GM19238 (cell line): ENCODE results near the gene ARSD.
"Not testable (repeated sequence)": the region's sequence is repeated elsewhere in the genome, so short reads cannot be mapped to it uniquely, and the experiment has no call there.

Experiments used
- DNase-seq: peaks from one replicate; pipeline ENCODE4 v3.0.0; 2011; ENCODE audit warnings: low spot score; ENCODE audit not compliant: insufficient read length

Gene ARSD

DNA sequence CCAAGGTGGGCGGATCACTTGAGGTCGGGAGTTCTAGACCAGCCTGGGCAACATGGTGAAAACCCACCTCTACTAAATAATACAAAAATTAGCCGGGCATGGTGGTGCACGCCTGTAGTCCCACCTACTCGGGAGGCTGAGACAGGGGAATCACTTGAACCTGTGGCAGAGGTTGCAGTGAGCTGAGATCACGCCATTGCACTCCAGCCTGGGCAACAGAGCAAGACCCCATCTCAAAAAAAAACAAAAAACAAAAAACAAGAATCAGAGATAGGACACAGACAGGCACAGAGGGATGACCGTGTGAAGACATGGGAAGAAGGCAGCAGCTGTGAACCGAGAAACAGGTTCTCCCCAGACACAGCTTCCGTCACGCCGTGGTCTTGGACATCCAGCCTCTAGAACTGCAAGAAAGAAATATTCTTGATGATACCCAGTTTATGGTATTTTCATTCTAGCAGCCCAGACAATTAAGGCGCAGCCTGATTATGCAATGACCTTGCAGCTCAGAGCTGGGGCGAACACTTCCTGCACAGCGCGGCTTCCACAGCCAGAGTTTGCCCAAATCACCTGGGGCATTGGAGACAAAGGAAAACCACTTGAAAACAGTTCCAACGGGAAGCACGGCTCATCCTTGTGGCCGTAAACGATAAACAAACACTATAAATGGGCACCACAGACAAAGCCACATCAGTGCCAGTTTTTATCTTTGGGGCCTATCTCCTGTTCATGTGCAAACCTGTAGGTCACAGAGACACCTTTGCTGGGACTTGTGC lies 4.2 kb upstream of the ARSD start:
- DNase-seq: no peak

DNA sequence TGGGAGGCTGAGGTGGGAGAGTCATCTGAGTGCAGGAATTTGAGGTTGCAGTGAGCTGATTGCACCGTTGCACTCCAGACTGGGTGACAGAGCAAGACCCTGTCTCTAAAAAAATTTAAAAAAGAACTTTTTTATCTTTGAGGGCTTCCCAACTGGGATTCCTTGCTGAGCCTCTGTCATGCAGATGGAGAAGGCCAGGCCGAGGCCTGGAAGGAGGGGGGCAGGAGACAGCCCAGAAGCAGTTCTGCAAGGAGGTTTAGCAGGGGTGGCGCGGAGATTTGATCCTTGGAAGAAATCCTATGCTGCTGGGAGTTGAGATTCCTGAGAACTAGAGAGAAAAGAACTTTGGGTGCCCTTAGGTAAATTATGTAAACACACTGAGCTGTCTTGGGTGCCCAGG lies 2.5 kb upstream of the ARSD start:
- no peak for DNase-seq

DNA sequence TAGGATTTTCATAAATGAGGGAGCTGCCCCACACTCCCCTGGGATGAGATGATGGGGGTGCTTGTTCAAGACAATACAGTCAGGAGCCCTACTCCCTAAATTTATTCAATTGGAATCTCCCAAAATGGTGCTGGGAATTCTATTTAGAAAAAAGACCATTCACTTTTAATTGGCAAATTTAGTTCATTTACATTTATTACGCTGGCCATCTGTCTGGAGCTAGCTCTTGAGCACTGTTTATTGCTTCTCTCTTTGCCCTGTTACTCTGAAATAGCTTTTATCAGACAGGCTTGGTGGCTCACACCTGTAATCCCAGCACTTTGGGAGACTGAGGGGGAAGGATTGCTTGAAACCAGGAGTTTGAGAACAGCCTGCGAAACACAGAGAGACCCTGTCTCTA lies 2.0 kb upstream of the ARSD start:
- DNase-seq: no peak

DNA sequence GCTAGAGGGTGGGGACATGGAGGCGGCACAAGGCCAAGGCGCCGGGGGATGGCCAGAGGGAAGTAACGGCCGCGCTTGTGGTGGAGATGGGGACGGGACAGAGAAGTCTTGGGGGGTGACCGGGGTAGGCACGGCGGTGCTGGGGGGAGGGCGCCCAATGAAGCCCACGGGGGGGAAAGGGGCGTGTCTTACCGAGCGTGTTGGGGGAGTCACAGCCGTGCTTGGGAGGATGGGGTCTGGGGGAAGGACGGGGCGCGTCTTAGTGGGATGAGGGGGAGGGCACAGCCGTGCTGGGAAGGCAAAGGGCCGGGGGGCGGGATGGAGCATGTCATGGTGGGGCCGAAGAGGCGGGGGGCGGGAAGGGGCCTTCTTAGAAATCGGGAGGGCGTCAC lies 952 bp downstream of the ARSD start:
- DNase-seq: no peak

DNA sequence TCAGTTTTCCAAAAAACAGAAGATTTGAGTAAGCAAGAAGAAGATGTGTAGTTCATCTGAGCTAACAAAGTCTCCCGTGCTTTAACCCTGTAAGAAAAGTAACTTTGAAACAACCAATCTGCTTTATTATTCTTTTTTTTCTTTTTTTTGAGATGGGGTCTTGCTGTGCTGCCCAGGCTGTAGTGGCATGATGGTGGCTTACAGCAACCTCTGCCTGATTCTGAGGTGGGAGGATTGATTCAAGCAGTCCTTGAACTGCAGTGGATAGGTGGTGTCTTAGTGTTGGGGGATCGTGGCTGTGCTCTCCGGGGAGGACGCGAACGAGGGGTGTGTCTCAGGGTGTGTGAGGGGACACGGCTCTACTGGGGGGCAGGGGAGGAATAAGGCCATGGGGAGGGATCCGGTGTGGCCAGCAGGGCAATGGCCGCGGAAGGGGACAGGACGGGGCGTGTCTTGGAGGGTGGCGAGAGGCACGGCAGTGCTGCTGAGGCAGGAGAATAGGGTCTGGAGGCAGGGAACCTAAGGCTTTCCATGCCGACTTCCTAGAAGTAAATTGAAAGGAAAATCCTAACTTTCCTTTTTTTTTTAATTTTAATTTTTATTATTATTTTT lies 2.4 kb downstream of the ARSD start:
- DNase-seq: no peak

DNA sequence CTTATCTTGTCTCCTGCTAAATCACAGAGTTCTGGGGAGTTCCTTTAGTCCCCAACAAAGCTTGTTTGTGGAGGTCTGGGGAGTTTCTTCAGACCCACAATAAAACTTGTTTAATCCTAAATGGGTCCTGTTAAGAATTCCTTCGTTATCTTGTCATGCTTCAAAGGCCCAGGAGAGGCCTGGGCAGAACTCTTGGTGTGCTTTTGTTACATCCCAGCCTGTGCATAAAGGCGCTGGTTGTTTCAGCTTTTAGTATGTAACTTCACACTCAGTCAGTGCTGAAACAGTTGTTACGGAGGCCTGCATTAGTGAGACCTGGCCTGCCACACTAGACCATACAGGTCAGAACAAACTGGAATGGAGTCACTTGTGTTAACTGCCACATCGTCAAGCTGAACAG lies 2.9 kb downstream of the ARSD start:
- not testable (repeated sequence) for DNase-seq

DNA sequence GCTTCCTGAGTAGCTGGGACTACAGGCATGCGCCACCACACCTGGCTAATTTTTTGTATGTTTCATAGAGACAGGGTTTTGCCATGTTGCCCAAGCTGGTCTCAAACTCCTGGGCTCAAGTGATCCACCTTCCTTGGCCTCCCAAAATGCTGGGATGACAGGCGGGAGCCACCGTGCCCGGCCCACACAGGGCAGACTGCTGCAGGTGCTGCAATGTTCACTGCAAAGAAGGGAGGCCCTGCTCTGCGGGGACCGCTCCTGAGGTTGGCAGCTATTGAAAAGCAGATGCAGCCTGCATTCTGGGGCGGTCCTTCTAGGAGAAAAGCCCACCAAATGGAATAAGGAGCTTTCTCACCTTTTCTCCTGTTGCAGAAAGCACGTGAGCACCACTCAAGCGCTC lies 5.0 kb downstream of the ARSD start:
- DNase-seq: no peak

DNA sequence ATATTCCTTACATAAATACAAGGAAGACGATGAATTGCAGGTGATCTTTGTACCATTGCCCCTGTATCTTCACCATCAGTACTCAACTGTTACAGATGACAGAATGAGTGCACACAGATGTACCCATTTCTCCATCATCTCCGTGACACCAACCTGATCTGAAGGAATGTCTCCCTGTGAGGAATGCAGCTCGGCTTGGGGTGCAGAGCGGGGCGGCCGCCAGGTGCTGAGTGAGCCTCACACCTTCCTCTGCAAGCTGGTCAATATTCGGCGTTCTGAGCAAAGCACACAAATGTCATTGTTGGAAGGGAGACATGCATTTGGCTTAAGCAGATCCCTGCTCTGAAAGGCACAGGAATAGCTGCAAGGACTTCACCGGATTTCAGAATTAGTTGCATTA lies 7.4 kb downstream of the ARSD start:
- no peak for DNase-seq

DNA sequence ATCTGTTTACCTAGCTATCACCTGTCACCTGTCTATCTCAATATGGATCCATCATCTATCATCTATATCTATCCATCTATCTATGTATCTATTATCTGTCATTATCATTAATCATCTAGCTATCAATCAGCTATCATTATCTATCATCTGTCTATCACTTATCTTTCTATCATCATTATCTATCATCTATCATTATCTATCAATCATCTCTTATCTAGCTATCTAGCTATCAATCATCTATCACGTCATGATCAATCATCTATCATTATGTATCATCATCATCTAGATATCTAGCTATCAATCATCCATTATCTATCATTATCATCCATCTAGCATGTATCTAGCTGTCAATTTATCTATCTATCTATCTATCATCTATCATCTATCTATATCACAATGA lies 7.9 kb downstream of the ARSD start:
- no peak for DNase-seq

DNA sequence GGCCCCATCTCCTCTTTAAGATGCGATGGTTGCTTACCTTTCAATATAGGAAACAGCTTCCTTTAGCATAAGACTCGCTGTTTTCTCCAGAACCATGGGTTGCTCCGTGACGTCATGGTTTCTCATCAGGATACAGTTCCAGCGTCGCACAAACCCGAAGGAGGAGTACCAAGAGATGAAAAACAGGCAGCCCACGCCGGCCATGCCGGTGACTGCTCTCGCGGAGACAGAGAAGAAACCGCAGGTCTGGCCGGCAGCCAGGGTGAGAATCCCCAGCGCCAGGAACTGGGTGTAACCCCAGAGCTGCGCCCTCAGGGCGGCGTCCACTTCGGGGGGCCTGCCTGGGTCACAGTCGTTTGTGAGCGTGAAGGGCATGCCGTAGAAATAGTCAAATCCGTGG lies 11.4 kb downstream of the ARSD start:
- DNase-seq: no peak

DNA sequence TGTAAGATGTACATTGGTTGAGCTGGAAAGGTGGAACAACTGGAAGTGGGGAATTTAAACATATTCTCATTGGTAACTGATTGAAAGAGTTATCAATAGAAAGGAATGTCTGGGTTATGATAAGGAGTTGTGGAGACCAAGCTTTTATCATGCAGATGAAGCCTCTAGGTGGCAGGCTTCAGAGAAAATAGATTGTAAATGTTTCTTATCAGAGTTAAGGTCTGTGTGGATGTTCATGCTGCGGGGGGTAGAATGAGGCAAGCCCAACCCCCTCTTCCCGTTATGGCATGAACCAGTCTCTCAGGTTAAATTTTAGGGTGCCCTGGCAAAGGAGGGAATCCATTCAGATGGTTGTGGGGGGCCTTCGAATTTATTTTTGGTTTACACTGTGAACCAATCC lies 16.0 kb downstream of the ARSD start:
- DNase-seq: no peak

DNA sequence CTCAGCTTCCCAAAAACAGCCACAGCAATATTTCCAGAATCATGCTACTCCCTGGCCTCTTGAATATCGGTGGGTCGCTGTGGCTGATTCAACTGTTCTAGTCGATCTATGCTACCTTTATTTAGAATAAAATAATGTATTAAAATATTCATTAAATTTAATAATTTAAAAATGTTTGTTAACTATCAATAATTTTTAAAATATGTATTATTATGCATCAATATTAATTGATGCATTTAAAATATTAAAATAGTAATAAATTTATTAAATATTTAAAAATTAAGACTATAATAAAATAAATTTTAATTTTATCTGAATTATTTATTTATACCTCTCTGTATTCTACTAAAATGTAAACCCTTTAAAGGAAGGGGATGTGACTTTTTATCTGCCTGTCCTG lies 19.0 kb downstream of the ARSD start:
- DNase-seq: no peak

DNA sequence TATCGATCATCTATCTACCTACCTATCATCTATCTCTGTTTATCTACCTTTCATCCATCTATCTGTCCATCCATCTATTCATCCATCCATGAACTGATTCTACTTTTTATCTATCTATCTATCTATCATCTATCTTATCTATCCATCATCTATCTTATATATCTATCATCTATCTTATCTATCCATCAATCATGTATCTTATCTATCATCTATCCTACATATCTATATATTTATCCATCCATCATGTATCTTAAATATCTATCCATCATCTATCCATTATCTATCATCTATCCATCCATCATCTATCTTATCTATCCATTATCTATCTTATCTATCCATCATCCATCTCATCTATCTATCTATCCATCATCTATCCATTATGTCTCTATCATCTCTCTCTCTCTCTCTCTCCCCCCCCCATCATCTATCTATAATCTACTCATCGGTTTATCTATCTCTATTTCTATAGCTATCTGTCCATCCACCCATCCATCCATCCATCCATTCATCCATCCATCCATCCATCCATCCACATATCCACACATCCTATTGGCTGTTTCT lies 20.9 kb downstream of the ARSD start:
- no peak for DNase-seq

DNA sequence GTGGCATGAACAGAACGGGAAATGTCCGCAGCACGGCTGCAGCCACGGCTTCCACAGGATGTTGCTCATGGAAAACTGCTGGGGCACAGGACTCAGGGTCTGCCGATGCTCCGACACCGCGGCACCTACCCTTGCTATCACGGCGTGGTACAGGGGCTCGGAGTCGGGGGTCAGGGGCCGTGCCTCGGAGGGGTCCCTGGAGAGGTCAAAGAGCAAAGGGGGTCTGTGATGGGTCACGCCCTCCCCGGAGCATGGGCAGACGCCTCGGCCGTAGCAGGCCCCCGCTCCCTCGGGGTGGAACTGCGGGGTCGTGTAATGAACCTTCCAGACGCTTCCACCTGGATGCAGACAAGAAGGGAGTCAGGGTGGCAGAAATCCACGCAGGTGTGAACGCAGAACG lies 21.8 kb downstream of the ARSD start:
- no peak for DNase-seq

DNA sequence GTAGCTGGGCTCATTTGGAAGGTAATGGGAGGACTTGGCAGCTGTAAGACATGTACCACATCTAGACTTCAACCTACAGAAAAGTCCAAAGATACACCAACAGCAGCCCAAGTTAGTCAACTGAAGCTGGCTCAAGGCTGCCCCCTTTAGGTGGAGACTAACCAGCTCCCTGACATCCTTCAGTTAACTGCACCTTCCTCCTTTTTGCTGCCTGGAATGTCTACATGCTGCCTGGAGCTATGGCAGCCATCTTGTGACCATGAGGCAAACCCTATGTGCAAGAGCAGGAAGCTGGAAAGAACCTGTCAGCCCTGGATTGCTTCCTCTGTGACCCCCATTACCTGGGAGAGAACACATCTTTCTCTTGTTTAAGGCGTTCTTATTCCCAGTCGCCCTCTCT lies 25.8 kb downstream of the ARSD start:
- no peak for DNase-seq

DNA sequence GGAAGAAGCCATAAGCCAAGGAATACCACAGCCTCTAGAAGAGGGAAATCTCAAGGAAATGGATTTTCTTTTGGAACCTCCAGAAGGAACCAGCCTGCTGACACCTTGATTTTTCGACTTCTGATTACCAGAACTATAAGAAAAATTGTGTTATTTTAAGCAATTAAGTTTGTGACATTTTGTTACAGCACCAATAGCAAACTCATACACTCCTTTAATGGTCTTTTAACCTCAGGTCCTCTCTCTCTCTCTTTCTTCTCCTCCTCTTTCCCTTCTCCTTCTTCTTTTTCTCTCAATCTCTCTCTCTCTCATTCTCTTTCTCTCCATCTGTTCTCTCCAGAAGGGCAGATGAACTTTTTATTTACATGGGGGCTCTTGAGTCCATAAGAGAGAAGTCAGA lies 26.3 kb downstream of the ARSD start:
- no peak for DNase-seq

DNA sequence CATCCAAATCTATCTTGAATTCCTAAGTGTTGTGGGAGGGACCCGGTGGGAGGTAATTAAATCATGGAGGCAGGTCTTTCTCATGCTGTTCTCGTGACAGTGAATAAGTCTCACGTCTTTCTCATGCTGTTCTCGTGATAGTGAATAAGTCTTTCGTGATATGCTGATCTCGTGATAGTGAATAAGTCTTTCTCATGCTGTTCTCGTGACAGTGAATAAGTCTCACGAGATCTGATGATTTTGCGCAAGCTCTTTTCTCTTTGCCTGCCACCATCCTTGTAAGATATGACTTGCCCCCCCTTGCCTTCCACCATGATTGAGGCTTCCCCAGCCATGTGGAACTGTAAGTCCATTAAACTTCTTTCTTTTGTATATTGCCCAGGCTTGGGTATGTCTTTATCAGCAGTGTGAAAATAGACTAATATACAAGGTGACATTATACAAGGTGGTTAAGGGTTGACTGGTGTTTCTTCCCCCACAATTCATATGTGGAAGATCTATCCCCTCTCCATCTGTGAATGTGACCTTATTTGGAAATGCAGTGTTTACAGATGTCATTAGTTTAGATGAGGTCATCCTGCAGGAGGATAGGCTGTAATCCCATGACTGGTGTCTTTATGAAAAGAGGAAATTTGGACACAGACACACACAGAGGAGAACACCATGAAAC lies 27.6 kb downstream of the ARSD start:
- DNase-seq: no peak

DNA sequence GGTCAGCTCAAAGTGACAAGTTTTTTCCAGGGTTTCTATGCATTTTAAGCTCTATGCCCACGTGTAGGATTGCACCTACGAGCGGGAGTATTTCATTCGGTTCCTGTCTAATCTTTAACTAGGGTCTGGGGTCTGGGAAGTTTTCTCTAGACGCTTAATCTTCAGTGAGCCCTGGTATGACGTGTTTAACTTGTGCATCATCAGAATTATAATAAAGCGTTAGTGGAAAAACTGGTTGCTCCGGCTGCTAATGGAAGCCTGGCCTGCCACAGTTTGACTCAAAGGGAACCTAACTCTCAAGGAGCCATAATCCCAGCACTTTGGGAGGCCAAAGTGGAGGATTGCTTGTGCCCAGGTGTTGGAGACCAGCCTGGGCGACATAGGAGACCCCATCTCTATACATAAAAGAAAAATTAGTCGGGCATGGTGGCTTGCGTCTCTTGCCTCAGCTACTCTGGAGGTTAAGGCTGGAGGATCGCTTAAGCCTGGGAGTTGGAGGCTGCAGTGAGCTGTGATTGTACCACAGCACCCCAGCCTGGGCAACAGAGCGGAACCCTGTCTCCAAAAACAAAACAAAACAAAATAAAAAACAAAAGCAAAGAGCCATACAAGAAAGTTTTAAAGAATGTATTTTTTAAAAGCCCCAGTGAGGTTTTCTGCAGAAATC lies 30.2 kb downstream of the ARSD start:
- no peak for DNase-seq

DNA sequence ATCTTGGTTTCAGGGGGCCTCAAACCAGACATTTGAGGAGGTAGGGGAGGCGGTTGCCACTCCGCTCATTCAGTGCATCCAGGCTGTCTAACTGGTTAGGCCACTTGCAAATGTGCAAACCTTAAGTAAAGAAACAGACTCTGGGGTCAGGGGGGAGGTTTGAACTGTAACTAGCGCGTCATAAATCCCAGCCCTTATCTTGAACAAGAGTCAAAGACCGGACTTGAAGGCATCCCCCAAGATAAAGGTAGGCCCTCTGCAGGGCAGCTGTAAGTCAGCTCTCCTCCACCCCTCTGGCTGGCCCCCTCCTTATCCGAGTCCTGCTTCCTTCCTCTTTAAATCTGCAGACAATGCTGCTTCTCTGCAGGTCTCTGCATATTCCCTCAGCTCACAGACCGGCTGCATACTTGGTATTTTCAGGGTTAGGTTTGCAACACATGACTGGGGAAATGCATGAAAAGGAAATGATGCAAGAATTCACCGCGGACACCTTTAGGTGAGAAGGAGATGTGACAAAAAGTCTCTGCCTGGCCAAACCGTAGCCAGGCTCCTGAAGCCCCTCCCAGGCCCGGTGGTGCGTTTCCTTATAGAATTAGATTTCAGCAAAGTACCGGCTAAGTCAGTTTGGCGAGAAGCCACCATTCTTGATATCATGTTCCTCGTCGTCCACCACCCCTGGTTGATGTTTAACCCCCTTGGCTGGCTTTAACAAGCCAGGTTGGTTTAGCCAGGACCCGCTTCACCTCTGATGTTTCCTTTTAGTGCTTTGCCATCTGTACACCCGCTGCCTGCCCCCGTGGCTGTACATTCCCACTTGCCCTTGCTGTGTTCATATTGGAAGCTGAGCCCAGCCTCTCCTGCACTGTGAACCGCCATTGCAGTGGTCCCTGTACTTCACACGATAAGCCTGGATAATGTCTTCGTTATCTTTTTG lies 31.2 kb downstream of the ARSD start:
- not testable (repeated sequence) for DNase-seq

DNA sequence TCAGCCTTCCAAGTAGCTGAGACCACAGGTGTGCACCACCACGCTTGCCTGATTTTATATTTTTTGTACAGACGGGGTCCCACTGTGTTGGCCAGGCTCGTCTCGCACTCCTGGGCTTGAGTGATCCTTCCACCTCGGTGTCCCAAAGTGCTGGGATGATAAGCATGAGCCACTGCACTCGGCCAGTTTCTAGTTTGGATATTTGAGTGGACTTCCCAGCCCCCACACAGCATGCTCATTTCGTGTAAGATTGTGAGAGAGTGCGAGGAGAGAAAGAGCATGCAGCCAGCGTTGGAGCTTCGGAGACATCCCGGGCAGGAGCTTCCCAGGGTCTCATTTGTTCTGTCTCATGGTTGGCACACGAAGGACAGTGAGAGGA lies 31.8 kb downstream of the ARSD start:
- DNase-seq: no peak

DNA sequence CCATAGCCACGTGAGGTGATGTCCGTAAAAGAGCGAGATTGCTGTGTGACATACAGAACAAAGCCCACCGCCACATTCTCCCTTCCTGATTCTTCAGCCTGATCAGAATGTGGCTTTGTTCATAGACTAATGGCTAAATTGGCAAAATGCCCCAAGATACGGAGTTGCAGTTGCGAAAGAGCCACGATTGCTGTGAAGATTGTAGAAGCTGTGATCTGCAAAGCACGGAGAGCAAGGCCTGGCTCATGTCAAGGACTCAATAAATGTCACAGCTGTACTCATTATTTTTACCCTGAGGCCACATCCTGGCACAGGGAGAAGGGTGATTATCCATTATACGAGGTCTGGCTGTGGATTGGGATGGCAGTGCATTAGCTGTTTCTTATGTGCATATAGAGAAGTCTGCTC lies 34.2 kb downstream of the ARSD start:
- DNase-seq: no peak
